Cardiac muscle cell (in vitro differentiated cells and primary cell): ENCODE results near the gene JMJD1C. TPM values are rescaled to one million over a fixed set of nuclear protein-coding genes. Genes with fewer than 3 reads are reported as not detected.
A peak's percentile ranks its signal among the peaks of the same experiment; 100 is the strongest.
"Not testable (repeated sequence)": the region's sequence is repeated elsewhere in the genome, so short reads cannot be mapped to it uniquely, and the experiment has no call there.

ENCODE experiments used
- DNase-seq, 2 donors: peaks; one replicate each; pipeline versions ENCODE4 v3.0.0 to v3.0.0-alpha.2; 2010 to 2017; ENCODE audit warnings: low read depth in 1 of 2, low spot score in 1 of 2
- H3K27ac ChIP-seq: fragments of 200-600 bp; sonication (generic); 2 replicates; pipeline ENCODE4 v1.5.1; 2016
- H3K27me3 ChIP-seq: fragments of 200-600 bp; sonication (generic); 2 replicates; pipeline ENCODE4 v1.6.0; 2016; ENCODE audit warnings: control low read depth
- H3K36me3 ChIP-seq: fragments of 200-600 bp; sonication (generic); 2 replicates; pipeline ENCODE4 v1.5.1; 2016; ENCODE audit warnings: control low read depth
- H3K4me1 ChIP-seq: fragments of 200-600 bp; sonication (generic); 2 replicates; pipeline ENCODE4 v1.8.1; 2017; ENCODE audit warnings: low read depth, mild to moderate bottlenecking, mixed run types
- H3K4me3 ChIP-seq: fragments of 200-600 bp; sonication (generic); 2 replicates; pipeline ENCODE4 v1.5.1; 2016; ENCODE audit warnings: mild to moderate bottlenecking
- H3K9me3 ChIP-seq: fragments of 200-600 bp; sonication (generic); 2 replicates; pipeline ENCODE4 v1.5.1; 2017; ENCODE audit warnings: low read depth, mild to moderate bottlenecking, control low read depth
- CTCF ChIP-seq: IDR thresholded peaks from 2 replicates; pipeline ENCODE4 v1.5.1; 2012; ENCODE audit warnings: low read depth, mild to moderate bottlenecking, low read length
- polyA plus RNA-seq: library from polyadenylated mRNA; unstranded; fragments of >200 nt; fragmentation: Nextera tagmentation; extraction: Ambion mirVana; gene quantifications from 2 replicates; pipeline ENCODE4 v1.2.1, GENCODE V29; 2016
- total RNA-seq: library from RNA; depleted of rRNA; stranded (reverse); fragments of >200 nt; gene quantifications from 2 replicates; pipeline ENCODE4 v1.2.3, GENCODE V29; 2016

Gene JMJD1C
- total and polyA plus RNA-seq, 2 experiments from 2014 or later: 59.1 to 144 TPM

GRCh38 chr10:63348245-63348850 is 117.4 kb downstream of the JMJD1C start:
- Histone ChIP-seq H3K27me3 (no peaks in the 10 kb centered on the region), H3K4me3 (no peak overlapping the region), H3K4me1 (no peaks in the 10 kb centered on the region), H3K9me3 (no peaks in the 10 kb centered on the region), H3K27ac (no peak overlapping the region), H3K36me3 (no peaks in the 10 kb centered on the region)
- TF ChIP-seq CTCF: no peak
- no peak for DNase-seq

- H3K9me3 ChIP-seq: no peaks in the 10 kb centered on the region
- no peak for TF ChIP-seq CTCF
- H3K36me3 ChIP-seq: no peaks in the 10 kb centered on the region
- H3K4me3 ChIP-seq: no peak overlapping the region
- H3K27me3 ChIP-seq: no peaks in the 10 kb centered on the region
- H3K4me1 ChIP-seq: no peaks in the 10 kb centered on the region
- peak in 1 of 2 donors; percentile 62 for DNase-seq
- H3K27ac ChIP-seq: no peak overlapping the region
Measured at GRCh38 chr10:63346015-63346441, 119.7 kb downstream of the JMJD1C start.

- no peak for TF ChIP-seq CTCF
- Histone ChIP-seq H3K36me3 (no peaks in the 10 kb centered on the region), H3K27ac (no peak overlapping the region), H3K4me3 (no peak overlapping the region), H3K9me3 (no peaks in the 10 kb centered on the region), H3K27me3 (no peaks in the 10 kb centered on the region), H3K4me1 (no peaks in the 10 kb centered on the region)
- DNase-seq: no peak
Measured at GRCh38 chr10:63344269-63344668, 121.5 kb downstream of the JMJD1C start.

GRCh38 chr10:63343476-63343875 is 122.3 kb downstream of the JMJD1C start:
- no peak for DNase-seq
- Histone ChIP-seq H3K36me3 (no peaks in the 10 kb centered on the region), H3K9me3 (no peaks in the 10 kb centered on the region), H3K4me1 (no peaks in the 10 kb centered on the region), H3K27ac (no peak overlapping the region), H3K27me3 (no peaks in the 10 kb centered on the region), H3K4me3 (no peak overlapping the region)
- no peak for TF ChIP-seq CTCF

GRCh38 chr10:63339640-63340039 is 126.1 kb downstream of the JMJD1C start:
- not testable (repeated sequence) for H3K27ac ChIP-seq, DNase-seq, H3K4me3 ChIP-seq, H3K27me3 ChIP-seq, H3K4me1 ChIP-seq, H3K36me3 ChIP-seq, H3K9me3 ChIP-seq

- Histone ChIP-seq H3K27ac (no peak overlapping the region), H3K27me3 (no peaks in the 10 kb centered on the region), H3K9me3 (no peaks in the 10 kb centered on the region), H3K4me1 (peaks cover 5% of the 10 kb centered on the region), H3K36me3 (no peaks in the 10 kb centered on the region), H3K4me3 (no peak overlapping the region)
- no peak for TF ChIP-seq CTCF
- no peak for DNase-seq
Measured at GRCh38 chr10:63337455-63338251, 128.1 kb downstream of the JMJD1C start.
